HFF-Myc (cell line): Measurements from ENCODE around the gene TMCC3.
"Not testable (repeated sequence)": the region's sequence is repeated elsewhere in the genome, so short reads cannot be mapped to it uniquely, and the experiment has no call there.

Experiments
- DNase-seq: peaks from one replicate; pipeline ENCODE4 v3.0.0-alpha.2; 2011; ENCODE audit warnings: low read depth; ENCODE audit errors: extremely low read depth
- H3K4me3 ChIP-seq: replicated peaks from 2 replicates; pipeline ENCODE4 v1.5.1; 2011; ENCODE audit warnings: low read depth, mild to moderate bottlenecking, control low read depth, low read length
- CTCF ChIP-seq: IDR thresholded peaks from 2 replicates; pipeline ENCODE4 v1.5.1; 2012; ENCODE audit warnings: mild to moderate bottlenecking, low read depth, low read length, control low read depth; ENCODE audit errors: missing control alignments

The TMCC3 gene, protein sequence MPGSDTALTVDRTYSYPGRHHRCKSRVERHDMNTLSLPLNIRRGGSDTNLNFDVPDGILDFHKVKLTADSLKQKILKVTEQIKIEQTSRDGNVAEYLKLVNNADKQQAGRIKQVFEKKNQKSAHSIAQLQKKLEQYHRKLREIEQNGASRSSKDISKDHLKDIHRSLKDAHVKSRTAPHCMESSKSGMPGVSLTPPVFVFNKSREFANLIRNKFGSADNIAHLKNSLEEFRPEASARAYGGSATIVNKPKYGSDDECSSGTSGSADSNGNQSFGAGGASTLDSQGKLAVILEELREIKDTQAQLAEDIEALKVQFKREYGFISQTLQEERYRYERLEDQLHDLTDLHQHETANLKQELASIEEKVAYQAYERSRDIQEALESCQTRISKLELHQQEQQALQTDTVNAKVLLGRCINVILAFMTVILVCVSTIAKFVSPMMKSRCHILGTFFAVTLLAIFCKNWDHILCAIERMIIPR

DNA sequence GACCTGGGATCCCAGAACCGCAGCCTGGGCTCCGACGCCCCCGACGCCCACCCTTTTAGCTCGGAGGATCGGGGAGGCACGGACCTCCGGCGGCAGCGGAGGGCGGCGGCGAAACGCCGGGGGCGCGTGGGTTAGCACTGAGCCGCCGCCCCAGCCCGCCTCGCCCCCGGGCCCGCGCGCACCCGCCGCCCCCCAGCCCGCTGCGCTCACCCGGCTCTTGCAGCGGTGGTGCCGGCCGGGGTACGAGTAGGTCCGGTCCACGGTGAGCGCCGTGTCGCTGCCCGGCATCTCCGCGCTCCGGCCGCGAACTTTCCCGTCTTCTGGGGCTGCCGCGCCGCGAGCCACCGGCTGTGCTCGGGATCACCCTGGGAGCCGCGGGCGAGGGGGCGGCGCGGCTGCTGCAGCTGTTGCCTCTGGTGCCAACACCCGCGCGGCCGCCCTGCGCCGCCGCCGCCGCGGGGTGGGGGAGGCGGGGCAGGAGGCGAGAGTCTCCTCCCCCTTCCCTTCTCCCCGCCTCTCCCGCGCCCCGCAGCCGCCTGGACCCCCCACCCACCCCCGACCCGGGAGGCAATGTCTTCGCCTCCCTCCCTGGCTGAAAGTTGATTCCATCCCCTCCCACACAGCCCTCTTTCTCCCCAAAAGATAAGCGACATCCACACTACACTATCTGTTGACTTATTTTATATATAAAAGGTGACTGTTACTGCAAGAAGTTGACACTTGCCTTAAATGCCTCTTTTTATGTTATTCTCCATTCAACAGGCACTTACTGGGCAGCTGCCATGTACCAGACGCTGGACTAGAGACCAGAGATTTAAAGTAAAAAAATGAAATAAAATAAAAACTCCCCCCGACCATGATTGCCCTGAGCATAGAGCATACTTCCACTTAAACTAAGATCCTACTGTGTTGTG is at the start of gene TMCC3:
Gene TMCC3 (minus strand): TSS at position 415 of the 914 bp plus-strand sequence. CDS start 127 bp downstream, at position 288.
- DNase-seq: no peak
- TF ChIP-seq CTCF: no peak
- H3K4me3 ChIP-seq: no peak within 1 kb of the TSS

- no peak for TF ChIP-seq CTCF
- no peak overlapping the region for H3K4me3 ChIP-seq
- DNase-seq: no peak
Observed at GRCh38 chr12:94699801-94700200, 49.4 kb upstream of the TMCC3 start.

DNA sequence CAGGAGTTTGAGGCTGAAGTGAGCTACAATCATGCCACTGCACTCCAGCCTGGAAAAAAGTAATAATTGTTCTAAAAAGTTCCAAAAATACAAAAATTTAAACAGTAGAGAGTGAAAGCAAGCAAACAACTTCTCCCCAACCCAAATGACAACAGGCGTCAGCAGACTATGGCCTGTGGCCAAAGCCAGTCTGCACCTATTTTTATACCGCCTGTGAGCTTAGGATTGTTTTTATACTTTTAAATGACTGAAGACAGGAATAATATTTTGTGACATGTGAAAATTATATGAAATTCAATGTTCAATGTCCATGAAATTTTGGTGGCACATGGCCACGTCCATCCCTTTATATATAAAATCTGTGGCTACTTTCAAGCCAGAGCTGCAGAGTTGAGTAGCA is 48.2 kb upstream of the TMCC3 start:
- TF ChIP-seq CTCF: no peak
- DNase-seq: no peak
- H3K4me3 ChIP-seq: no peak overlapping the region

DNA sequence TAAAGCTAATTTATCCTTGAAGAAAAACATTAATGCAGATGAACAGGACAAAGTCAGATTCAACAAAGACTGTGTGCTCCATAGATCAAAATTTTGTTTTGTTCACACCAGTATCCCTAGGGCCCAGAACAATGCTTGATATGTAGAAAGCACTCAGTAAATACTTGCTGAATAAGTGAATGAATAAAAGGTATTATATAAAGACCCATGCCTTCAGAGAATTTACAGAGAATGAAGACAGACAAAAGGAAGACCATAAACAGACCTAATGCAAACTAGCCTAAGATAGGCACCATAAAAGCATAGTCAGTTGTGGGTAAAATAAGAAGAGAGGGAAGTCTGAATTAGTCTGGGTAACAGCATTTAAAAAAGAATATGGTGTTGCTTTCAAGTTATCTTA is 47.3 kb upstream of the TMCC3 start:
- no peak for TF ChIP-seq CTCF
- no peak overlapping the region for H3K4me3 ChIP-seq
- DNase-seq: no peak

DNA sequence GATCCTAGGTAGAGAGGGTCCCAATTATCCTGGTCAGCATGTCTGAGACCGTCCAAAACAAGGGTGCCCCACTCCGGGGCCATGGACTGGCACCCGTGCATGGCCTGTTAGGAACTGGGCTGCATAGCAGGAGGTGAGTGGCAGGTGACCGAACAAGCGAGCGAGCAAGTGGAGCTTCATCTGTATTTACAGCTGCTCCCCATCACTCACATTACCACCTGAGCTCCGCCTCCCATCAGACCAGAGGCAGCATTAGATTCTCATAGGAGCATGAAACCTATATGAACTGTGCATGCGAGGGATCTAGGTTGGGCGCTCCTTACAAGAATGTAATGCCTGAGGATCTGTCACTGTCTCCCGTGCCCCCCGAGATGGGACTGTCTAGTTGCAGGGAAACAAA is 44.4 kb upstream of the TMCC3 start:
- H3K4me3 ChIP-seq: no peak overlapping the region
- DNase-seq: no peak
- no peak for TF ChIP-seq CTCF

- not testable (repeated sequence) for H3K4me3 ChIP-seq, DNase-seq
Observed at GRCh38 chr12:94692826-94693225, 42.5 kb upstream of the TMCC3 start.

DNA sequence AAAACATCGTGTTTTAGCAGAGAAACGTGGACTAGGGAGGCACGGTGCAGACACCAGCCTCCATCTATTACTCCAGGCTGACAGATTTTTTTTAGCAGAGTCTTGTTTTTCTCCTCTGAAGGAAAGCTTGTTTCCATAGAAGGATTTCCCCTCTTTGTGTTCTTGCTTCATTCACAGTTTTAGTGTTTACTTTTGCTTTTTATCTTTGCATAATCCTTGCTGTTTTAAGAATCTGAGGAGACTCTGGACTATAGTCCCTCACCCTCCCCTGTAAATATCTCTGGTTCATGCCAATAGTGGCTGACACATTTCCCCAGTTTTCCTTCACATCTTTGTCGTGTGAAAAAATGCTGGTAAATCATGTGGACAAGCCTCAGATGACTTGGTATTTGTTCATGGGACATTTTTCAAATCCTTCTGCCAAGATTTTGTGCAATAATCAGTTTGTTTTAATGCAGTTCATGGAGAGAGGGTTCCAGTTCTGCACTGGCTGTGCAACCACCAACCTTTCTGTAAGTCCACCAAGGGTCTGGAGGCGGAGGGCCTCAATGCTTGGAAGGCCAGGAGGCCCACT is 39.9 kb upstream of the TMCC3 start:
- no peak for DNase-seq
- no peak for TF ChIP-seq CTCF
- no peak overlapping the region for H3K4me3 ChIP-seq
